ENCODE results near the gene BLACAT1. TPM values are rescaled to one million over a fixed set of nuclear protein-coding genes. Genes with fewer than 3 reads are reported as not detected.

The BLACAT1 gene
- total RNA-seq, 4 donors from 2014 or later: 0.44 TPM; not detected in 3

- H3K36me3 ChIP-seq: no peaks in the 10 kb centered on the region
- H3K4me1 ChIP-seq: peaks cover 0 to 9% (median 0%) of the 10 kb centered on the region in 4 donors
- peaks cover 0 to 14% (median 0%) of the 10 kb centered on the region in 4 donors for H3K9me3 ChIP-seq
- peaks cover 0 to 55% of the 10 kb centered on the region in 2 donors for H3K27me3 ChIP-seq
- no peak for DNase-seq (ENCODE audit: low spot score in 2 of 2)
- H3K4me3 ChIP-seq: no peak overlapping the region
- TF ChIP-seq POLR2A (IDR thresholded peaks at IDR 0.05): no peak
- TF ChIP-seq CTCF (IDR thresholded peaks at IDR 0.05): no peak
- no peak for TF ChIP-seq EP300 (IDR thresholded peaks at IDR 0.05)
- no peak overlapping the region for H3K27ac ChIP-seq
- 97 to 100% methylated on average over 1 of the region's 1 CpG for WGBS, 2 donors
These were observed 20.0 kb upstream of the BLACAT1 start for GRCh38 chr1:205475855-205476254.

GRCh38 chr1:205474571-205474970 lies 18.7 kb upstream of the BLACAT1 start:
- no peak for DNase-seq (ENCODE audit: low spot score in 2 of 2)
- Histone ChIP-seq H3K27me3 (peaks cover 0 to 49% of the 10 kb centered on the region in 2 donors), H3K4me1 (peaks cover 0 to 9% (median 0%) of the 10 kb centered on the region in 4 donors), H3K27ac (no peak overlapping the region), H3K4me3 (no peak overlapping the region), H3K9me3 (peaks cover 0 to 14% (median 0%) of the 10 kb centered on the region in 4 donors), H3K36me3 (no peaks in the 10 kb centered on the region)
- TF ChIP-seq POLR2A (IDR thresholded peaks at IDR 0.05): no peak
- no peak for TF ChIP-seq CTCF (IDR thresholded peaks at IDR 0.05)
- no peak for TF ChIP-seq EP300 (IDR thresholded peaks at IDR 0.05)
- 95 to 96% methylated on average over 3 of the region's 3 CpGs for WGBS, 2 donors

GRCh38 chr1:205473966-205474365 lies 18.1 kb upstream of the BLACAT1 start:
- peaks cover 0 to 9% (median 0%) of the 10 kb centered on the region in 4 donors for H3K4me1 ChIP-seq
- H3K4me3 ChIP-seq: no peak overlapping the region
- H3K27ac ChIP-seq: no peak overlapping the region
- no peaks in the 10 kb centered on the region for H3K36me3 ChIP-seq
- no peak for DNase-seq (ENCODE audit: low spot score in 2 of 2)
- TF ChIP-seq CTCF (IDR thresholded peaks at IDR 0.05) (no peak), POLR2A (IDR thresholded peaks at IDR 0.05) (no peak), EP300 (IDR thresholded peaks at IDR 0.05) (no peak)
- peaks cover 0 to 53% of the 10 kb centered on the region in 2 donors for H3K27me3 ChIP-seq
- H3K9me3 ChIP-seq: peaks cover 0 to 14% (median 0%) of the 10 kb centered on the region in 4 donors
- 88 to 95% methylated on average over 7 of the region's 7 CpGs for WGBS, 2 donors

GRCh38 chr1:205473475-205473874 lies 17.6 kb upstream of the BLACAT1 start:
- no peak for TF ChIP-seq CTCF (IDR thresholded peaks at IDR 0.05)
- no peak for TF ChIP-seq EP300 (IDR thresholded peaks at IDR 0.05)
- no peak for TF ChIP-seq POLR2A (IDR thresholded peaks at IDR 0.05)
- Histone ChIP-seq H3K4me1 (peaks cover 0 to 9% (median 0%) of the 10 kb centered on the region in 4 donors), H3K27me3 (peaks cover 0 to 48% of the 10 kb centered on the region in 2 donors), H3K4me3 (no peak overlapping the region), H3K9me3 (peaks cover 0 to 14% (median 0%) of the 10 kb centered on the region in 4 donors), H3K27ac (no peak overlapping the region), H3K36me3 (no peaks in the 10 kb centered on the region)
- WGBS, 2 donors: 17% methylated on average over 4 of the region's 4 CpGs
- no peak for DNase-seq (ENCODE audit: low spot score in 2 of 2)

- Histone ChIP-seq H3K27me3 (peaks cover 0 to 46% of the 10 kb centered on the region in 2 donors), H3K4me1 (peaks cover 0 to 5% (median 0%) of the 10 kb centered on the region in 4 donors), H3K4me3 (no peak overlapping the region), H3K27ac (no peak overlapping the region), H3K9me3 (peaks cover 0 to 14% (median 0%) of the 10 kb centered on the region in 4 donors), H3K36me3 (no peaks in the 10 kb centered on the region)
- TF ChIP-seq POLR2A (IDR thresholded peaks at IDR 0.05): no peak
- no peak for TF ChIP-seq EP300 (IDR thresholded peaks at IDR 0.05)
- no peak for TF ChIP-seq CTCF (IDR thresholded peaks at IDR 0.05)
- DNase-seq (ENCODE audit: low spot score in 2 of 2): no peak
- 17 to 23% methylated on average over 13 of the region's 13 CpGs for WGBS, 2 donors
These were observed 17.0 kb upstream of the BLACAT1 start for GRCh38 chr1:205472737-205473441.

Measured in tibial nerve (tissue), 4 donors.